Liver (tissue), 9 donors: ENCODE measurements around the gene FILIP1L. TPM values are rescaled to one million over a fixed set of nuclear protein-coding genes. Genes with fewer than 3 reads are reported as not detected.

Experiments
- DNase-seq: peaks from one replicate; pipeline ENCODE4 v3.0.0-alpha.2; 2017; ENCODE audit warnings: low spot score
- H3K27ac ChIP-seq, 2 donors: one replicate each; pipeline ENCODE4 v1.7.0; 2013; ENCODE audit warnings: inconsistent platforms in 2 of 2, low read length in 2 of 2, control low read depth in 1 of 2, low read depth in 1 of 2, mild to moderate bottlenecking in 1 of 2
- H3K27me3 ChIP-seq, 4 donors: one replicate each; pipeline versions ENCODE4 v1.6.1 to v1.7.0; 2013; ENCODE audit warnings: low read length in 3 of 4, inconsistent platforms in 1 of 4, mild to moderate bottlenecking in 1 of 4, moderate library complexity in 1 of 4; ENCODE audit not compliant: control insufficient read depth in 4 of 4, insufficient read depth in 4 of 4
- H3K36me3 ChIP-seq, 4 donors: one replicate each; pipeline versions ENCODE4 v1.6.1 to v1.7.0; 2013; ENCODE audit warnings: low read length in 3 of 4, mild to moderate bottlenecking in 3 of 4, low read depth in 1 of 4, moderate library complexity in 1 of 4; ENCODE audit not compliant: control insufficient read depth in 4 of 4, insufficient read depth in 3 of 4
- H3K4me1 ChIP-seq, 4 donors: one replicate each; pipeline versions ENCODE4 v1.6.1 to v1.7.0; 2013; ENCODE audit warnings: low read length in 3 of 4, mild to moderate bottlenecking in 3 of 4, moderate library complexity in 1 of 4; ENCODE audit not compliant: control insufficient read depth in 4 of 4, insufficient read depth in 4 of 4
- H3K4me3 ChIP-seq, 3 donors: one replicate each; pipeline versions ENCODE4 v1.6.1 to v1.7.0; 2013; ENCODE audit warnings: low read length in 3 of 3, control low read depth in 1 of 3, low read depth in 1 of 3, mild to moderate bottlenecking in 1 of 3
- H3K9ac ChIP-seq, 2 donors: one replicate each; pipeline ENCODE4 v1.7.0; 2013; ENCODE audit warnings: low read length in 2 of 2, mild to moderate bottlenecking in 2 of 2, moderate library complexity in 2 of 2, control low read depth in 1 of 2, low read depth in 1 of 2
- H3K9me3 ChIP-seq, 4 donors: one replicate each; pipeline versions ENCODE4 v1.6.1 to v1.7.0; 2013; ENCODE audit warnings: low read length in 3 of 4; ENCODE audit not compliant: control insufficient read depth in 4 of 4
- FOXA1 ChIP-seq: IDR thresholded peaks from 2 replicates; pipeline ENCODE4 v1.6.1; 2016; ENCODE audit warnings: antibody characterized with exemption
- GABPA ChIP-seq, 2 donors: IDR thresholded peaks in 1 of 2; conservative IDR thresholded peaks in 1 of 2; 2 replicates each; pipeline ENCODE4 v1.6.1; 2016; ENCODE audit warnings: antibody characterized with exemption in 2 of 2, mild to moderate bottlenecking in 1 of 2, moderate library complexity in 1 of 2
- HNF4A ChIP-seq, 2 donors: conservative IDR thresholded peaks; 2 replicates each; pipeline ENCODE4 v1.6.1; 2016; ENCODE audit warnings: antibody characterized with exemption in 2 of 2, mild to moderate bottlenecking in 2 of 2
- HNF4G ChIP-seq: IDR thresholded peaks from 2 replicates; pipeline ENCODE4 v1.6.1; 2016; ENCODE audit warnings: antibody characterized with exemption
- JUND ChIP-seq, 2 donors: IDR thresholded peaks; 2 replicates each; pipeline ENCODE4 v1.6.1; 2016; ENCODE audit warnings: antibody characterized with exemption in 2 of 2
- NR2F2 ChIP-seq: IDR thresholded peaks from 2 replicates; pipeline ENCODE4 v1.6.1; 2016; ENCODE audit warnings: antibody characterized with exemption
- RAD21 ChIP-seq, 2 donors: IDR thresholded peaks; 2 replicates each; pipeline ENCODE4 v1.6.1; 2016; ENCODE audit warnings: antibody characterized with exemption in 2 of 2, mild to moderate bottlenecking in 2 of 2
- SP1 ChIP-seq: IDR thresholded peaks from 2 replicates; pipeline ENCODE4 v1.6.1; 2018; ENCODE audit warnings: antibody characterized with exemption, mild to moderate bottlenecking
- YY1 ChIP-seq: IDR thresholded peaks from 2 replicates; pipeline ENCODE4 v1.6.1; 2016; ENCODE audit warnings: antibody characterized with exemption, mild to moderate bottlenecking
- WGBS: extraction: QIAGEN DNeasy Blood & Tissue Kit; methylation state at CpG from one replicate; pipeline ENCODE4 v1.1.7; 2013; 5-methylcytosine and 5-hydroxymethylcytosine counted together
- polyA plus RNA-seq, 2 donors: library from polyadenylated mRNA; stranded (reverse) in 1 of 2; unstranded in 1 of 2; fragments of 200-250 nt in 1 of 2; fragments of >200 nt in 1 of 2; fragmentation: Nextera tagmentation in 1 of 2; extraction: Ambion mirVana in 1 of 2; gene quantifications; one replicate each; pipeline versions ENCODE4 v1.2.1 to v1.2.3, GENCODE V29; 2013 to 2015
- total RNA-seq, 2 donors: library from RNA; depleted of rRNA; stranded (reverse); fragments of >200 nt; gene quantifications; one replicate each; pipeline ENCODE4 v1.2.3, GENCODE V29; 2014
- TF ChIP-seq, protein P1 (sequence below): fragments of 150-350 bp; IDR thresholded peaks from 2 replicates; pipeline ENCODE4 v1.5.1; 2017; ENCODE audit warnings: improper control_type of control experiment, low read depth, low read length; ENCODE audit not compliant: missing input control
- TF ChIP-seq, protein P2 (sequence below): IDR thresholded peaks from 2 replicates; pipeline ENCODE4 v1.6.1; 2016; ENCODE audit warnings: antibody characterized with exemption
- TF ChIP-seq, protein P3 (sequence below): IDR thresholded peaks from 2 replicates; pipeline ENCODE4 v1.6.1; 2016; ENCODE audit warnings: antibody characterized with exemption, mild to moderate bottlenecking
- donor health status: healthy.
- donor health status: healthy.
- donor health status: healthy.
- donor health status: healthy.
- donor health status: healthy.

FILIP1L gene
- total and polyA plus RNA-seq, 4 donors = 1.4 to 6.5 (median 1.9) TPM

DNA sequence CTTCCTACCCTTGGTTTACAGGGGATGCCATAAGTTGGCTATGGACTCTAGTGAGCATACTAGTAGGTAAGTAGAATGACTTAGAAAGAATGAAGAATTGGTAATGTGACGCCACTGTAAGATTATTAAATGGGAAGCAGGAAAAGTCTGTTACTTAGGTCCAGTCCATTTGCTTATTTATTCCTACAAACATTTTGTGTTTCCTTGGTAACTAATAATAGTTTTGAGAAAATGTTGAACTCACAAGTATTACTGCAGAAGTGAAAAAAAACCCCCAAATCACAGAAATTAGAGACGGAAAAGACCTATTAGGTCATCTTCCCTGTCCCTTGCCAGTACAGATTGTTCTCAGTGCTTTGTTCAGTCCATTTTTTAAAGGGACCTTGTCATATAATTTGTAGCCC, 233.2 kb downstream of the FILIP1L start:
- WGBS = 80% methylated on average over 2 of the region's 2 CpGs
- Histone ChIP-seq H3K4me3 (no peak overlapping the region), H3K9ac (no peak overlapping the region), H3K27me3 (no peaks in the 10 kb centered on the region), H3K36me3 (no peaks in the 10 kb centered on the region), H3K9me3 (no peaks in the 10 kb centered on the region), H3K4me1 (peaks cover 0 to 2% (median 0%) of the 10 kb centered on the region in 4 donors), H3K27ac (peak overlapping the region in 1 of 2 donors; percentile 14)
- TF ChIP-seq HNF4A (conservative IDR thresholded peaks at IDR 0.05) (no peak), JUND (IDR thresholded peaks at IDR 0.05) (peak in 1 of 2 donors; percentile 49), SP1 (peak; percentile 49)
- DNase-seq = no peak

DNA sequence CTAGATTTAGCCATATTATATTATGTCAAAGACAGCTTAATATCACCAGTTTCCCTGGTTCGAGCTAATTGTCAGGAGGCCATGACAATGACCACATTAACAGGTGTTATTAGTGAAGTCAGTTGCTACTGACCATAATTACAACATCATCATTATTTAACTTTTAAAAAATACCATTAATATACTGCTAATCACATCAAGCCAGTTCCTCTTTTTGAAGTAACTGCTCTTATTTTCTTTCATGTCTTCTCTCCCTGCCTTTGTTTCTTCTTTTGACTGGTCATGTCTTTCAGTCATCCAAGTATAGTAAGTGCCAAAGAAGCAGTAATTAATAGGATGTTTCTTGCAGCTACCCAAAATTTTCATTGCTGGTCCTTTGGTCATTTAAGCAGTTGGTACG, 235.0 kb downstream of the FILIP1L start:
- no peak overlapping the region for H3K27ac ChIP-seq
- DNase-seq = no peak

More for the DNA sequence above, 235.0 kb downstream of the FILIP1L start:
- Histone ChIP-seq H3K9ac (no peak overlapping the region), H3K27me3 (no peaks in the 10 kb centered on the region), H3K4me1 (peaks cover 0 to 10% (median 2%) of the 10 kb centered on the region in 4 donors), H3K9me3 (no peaks in the 10 kb centered on the region), H3K4me3 (no peak overlapping the region), H3K36me3 (no peaks in the 10 kb centered on the region)
- TF ChIP-seq FOXA1 (no peak), HNF4G (no peak), YY1 (no peak), GABPA (IDR thresholded peaks at IDR 0.05 in 1 of 2, conservative IDR thresholded peaks at IDR 0.05 in 1 of 2) (no peak), RAD21 (IDR thresholded peaks at IDR 0.05) (no peak), NR2F2 (no peak), HNF4A (conservative IDR thresholded peaks at IDR 0.05) (no peak)
- TF ChIP-seq, protein P1, sequence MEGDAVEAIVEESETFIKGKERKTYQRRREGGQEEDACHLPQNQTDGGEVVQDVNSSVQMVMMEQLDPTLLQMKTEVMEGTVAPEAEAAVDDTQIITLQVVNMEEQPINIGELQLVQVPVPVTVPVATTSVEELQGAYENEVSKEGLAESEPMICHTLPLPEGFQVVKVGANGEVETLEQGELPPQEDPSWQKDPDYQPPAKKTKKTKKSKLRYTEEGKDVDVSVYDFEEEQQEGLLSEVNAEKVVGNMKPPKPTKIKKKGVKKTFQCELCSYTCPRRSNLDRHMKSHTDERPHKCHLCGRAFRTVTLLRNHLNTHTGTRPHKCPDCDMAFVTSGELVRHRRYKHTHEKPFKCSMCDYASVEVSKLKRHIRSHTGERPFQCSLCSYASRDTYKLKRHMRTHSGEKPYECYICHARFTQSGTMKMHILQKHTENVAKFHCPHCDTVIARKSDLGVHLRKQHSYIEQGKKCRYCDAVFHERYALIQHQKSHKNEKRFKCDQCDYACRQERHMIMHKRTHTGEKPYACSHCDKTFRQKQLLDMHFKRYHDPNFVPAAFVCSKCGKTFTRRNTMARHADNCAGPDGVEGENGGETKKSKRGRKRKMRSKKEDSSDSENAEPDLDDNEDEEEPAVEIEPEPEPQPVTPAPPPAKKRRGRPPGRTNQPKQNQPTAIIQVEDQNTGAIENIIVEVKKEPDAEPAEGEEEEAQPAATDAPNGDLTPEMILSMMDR = no peak
- TF ChIP-seq, protein P2, sequence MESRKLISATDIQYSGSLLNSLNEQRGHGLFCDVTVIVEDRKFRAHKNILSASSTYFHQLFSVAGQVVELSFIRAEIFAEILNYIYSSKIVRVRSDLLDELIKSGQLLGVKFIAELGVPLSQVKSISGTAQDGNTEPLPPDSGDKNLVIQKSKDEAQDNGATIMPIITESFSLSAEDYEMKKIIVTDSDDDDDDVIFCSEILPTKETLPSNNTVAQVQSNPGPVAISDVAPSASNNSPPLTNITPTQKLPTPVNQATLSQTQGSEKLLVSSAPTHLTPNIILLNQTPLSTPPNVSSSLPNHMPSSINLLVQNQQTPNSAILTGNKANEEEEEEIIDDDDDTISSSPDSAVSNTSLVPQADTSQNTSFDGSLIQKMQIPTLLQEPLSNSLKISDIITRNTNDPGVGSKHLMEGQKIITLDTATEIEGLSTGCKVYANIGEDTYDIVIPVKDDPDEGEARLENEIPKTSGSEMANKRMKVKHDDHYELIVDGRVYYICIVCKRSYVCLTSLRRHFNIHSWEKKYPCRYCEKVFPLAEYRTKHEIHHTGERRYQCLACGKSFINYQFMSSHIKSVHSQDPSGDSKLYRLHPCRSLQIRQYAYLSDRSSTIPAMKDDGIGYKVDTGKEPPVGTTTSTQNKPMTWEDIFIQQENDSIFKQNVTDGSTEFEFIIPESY = no peak
- TF ChIP-seq, protein P3, sequence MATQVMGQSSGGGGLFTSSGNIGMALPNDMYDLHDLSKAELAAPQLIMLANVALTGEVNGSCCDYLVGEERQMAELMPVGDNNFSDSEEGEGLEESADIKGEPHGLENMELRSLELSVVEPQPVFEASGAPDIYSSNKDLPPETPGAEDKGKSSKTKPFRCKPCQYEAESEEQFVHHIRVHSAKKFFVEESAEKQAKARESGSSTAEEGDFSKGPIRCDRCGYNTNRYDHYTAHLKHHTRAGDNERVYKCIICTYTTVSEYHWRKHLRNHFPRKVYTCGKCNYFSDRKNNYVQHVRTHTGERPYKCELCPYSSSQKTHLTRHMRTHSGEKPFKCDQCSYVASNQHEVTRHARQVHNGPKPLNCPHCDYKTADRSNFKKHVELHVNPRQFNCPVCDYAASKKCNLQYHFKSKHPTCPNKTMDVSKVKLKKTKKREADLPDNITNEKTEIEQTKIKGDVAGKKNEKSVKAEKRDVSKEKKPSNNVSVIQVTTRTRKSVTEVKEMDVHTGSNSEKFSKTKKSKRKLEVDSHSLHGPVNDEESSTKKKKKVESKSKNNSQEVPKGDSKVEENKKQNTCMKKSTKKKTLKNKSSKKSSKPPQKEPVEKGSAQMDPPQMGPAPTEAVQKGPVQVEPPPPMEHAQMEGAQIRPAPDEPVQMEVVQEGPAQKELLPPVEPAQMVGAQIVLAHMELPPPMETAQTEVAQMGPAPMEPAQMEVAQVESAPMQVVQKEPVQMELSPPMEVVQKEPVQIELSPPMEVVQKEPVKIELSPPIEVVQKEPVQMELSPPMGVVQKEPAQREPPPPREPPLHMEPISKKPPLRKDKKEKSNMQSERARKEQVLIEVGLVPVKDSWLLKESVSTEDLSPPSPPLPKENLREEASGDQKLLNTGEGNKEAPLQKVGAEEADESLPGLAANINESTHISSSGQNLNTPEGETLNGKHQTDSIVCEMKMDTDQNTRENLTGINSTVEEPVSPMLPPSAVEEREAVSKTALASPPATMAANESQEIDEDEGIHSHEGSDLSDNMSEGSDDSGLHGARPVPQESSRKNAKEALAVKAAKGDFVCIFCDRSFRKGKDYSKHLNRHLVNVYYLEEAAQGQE = no peak
- 99% methylated on average over 2 of the region's 2 CpGs for WGBS
